Right ventricle myocardium superior (tissue), 1 donor: ENCODE data around the gene TMEM202. TPM values are rescaled to one million over a fixed set of nuclear protein-coding genes. Genes with fewer than 3 reads are reported as not detected.
"Not testable (repeated sequence)": the region's sequence is repeated elsewhere in the genome, so short reads cannot be mapped to it uniquely, and the experiment has no call there.

Source experiments
- ATAC-seq: fragments of 200-7000 bp; cut with Tn5 transposase; one replicate; pipeline ENCODE4 v1.9.1; 2020; ENCODE audit warnings: mild to moderate bottlenecking; ENCODE audit not compliant: poor library complexity
- DNase-seq: peaks from one replicate; pipeline ENCODE4 v3.0.0-alpha.2; 2020
- intact Hi-C: fragments of 100-400 bp; cut with DNase I; formaldehyde crosslinking; loops from one replicate; pipeline ENCODE4 v1.11.2; 2022
- total RNA-seq: library from RNA; stranded (reverse); fragmentation: NEBNext Ultra II Directional; extraction: Animal tissue kit (Norgen Biotek cat#: 25700); gene quantifications from one replicate; pipeline ENCODE4 v1.2.1, GENCODE V29; 2021
- donor health status: DM: no; HTN: yes; CAD: no; lungs with severe emphysema.

TMEM202 gene
- total RNA-seq, 1 donor from 2014 or later, result not detected

DNA sequence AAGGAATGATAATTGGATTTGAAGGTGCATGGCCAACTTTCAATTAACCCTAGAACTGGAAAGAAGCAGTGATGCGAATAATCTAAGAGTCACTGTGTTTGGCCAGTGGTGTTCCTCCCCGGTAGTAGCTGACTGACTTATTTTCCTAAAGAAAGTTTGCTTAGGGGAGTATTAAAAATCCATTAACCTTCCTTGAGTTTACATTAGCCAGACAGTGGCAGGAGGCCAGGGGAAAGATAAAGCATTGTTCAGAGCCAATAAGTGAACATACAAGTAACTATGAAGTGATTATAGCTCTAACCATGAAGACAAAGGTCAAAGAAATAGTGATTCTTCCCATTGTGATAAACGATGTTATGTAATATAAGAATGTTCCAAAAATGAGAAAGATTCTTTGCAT is 8.9 kb upstream of the TMEM202 start:
- ATAC-seq, result no peak
- no peak for DNase-seq
- intact Hi-C loops, result no loop called here

DNA sequence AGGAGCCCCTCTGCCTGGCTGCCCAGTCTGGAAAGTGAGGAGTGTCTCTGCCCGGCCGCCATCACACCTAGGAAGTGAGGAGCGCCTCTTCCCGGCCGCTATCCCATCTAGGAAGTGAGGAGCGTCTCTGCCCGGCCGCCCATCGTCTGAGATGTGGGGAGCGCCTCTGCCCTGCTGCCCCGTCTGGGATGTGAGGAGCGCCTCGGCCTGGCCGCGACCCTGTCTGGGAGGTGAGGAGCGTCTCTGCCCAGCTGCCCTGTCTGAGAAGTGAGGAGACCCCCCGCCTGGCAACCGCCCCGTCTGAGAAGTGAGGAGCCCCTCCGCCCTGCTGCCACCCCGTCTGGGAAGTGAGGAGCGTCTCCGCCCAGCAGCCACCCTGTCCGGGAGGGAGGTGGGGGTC is 1.8 kb upstream of the TMEM202 start:
- intact Hi-C loops, ATAC-seq, DNase-seq: not testable (repeated sequence)

DNA sequence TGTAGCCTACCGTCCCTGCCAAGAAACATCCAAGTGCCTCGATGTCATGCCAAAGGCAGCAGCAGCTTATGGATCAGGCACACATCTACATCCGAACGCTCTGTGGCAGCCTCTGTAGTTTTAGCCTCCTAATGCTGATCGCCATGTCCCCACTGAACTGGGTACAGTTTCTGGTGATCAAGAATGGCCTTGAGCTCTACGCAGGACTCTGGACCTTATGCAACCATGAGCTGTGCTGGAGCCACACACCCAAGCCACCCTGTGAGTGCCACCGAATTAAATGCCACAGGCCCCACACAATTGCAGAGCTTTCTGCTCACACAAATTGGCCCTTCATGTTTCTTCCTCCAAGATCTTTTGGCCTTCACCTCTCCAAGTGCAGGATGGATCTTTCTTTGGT is 543 bp downstream of the TMEM202 start:
- intact Hi-C loops, result no loop called here
- ATAC-seq, result no peak

DNA sequence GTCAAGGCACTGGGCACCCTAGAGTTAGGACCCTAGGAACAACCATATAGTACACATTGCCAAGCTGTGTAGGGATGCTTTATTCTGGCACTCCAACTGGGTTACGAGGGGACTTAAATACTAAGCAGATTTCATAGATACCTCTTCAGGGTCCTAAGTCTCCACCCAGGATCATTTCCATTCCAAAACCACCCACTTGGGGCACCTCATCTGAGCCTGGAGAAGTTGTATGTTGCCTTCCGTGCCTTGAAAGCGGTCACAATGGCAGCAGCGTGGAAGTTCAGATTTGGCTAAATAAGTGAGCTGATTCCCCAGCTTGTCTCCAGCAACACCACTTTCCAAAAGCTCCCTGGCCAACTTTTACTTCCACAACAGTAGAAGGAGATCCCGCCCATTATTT is 4.6 kb downstream of the TMEM202 start:
- intact Hi-C loops, result no loop called here
- no peak for DNase-seq
- ATAC-seq, result no peak

More for the DNA sequence above, 543 bp downstream of the TMEM202 start:
- no peak for DNase-seq

DNA sequence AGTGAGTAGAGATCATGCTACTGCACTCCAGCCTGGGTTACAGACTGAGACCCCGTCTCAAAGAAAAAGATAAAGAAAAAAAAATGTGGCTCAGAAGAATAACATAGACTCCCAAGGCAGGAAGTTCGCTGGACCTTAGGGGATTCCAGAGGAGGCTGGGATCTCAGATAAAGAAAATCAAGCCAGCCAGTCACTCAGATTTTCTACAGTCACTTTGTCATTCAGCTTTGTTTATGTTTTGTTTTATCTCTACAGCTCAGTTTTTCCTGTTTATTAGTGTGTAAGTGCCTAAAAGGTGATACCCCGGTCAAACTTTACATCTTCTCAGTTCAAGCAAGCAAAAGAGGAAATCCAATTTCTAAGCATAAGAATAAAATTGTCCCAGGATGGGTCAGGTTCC is 6.3 kb downstream of the TMEM202 start:
- DNase-seq (no peak), ATAC-seq (no peak)
- intact Hi-C loops, result no loop called here

DNA sequence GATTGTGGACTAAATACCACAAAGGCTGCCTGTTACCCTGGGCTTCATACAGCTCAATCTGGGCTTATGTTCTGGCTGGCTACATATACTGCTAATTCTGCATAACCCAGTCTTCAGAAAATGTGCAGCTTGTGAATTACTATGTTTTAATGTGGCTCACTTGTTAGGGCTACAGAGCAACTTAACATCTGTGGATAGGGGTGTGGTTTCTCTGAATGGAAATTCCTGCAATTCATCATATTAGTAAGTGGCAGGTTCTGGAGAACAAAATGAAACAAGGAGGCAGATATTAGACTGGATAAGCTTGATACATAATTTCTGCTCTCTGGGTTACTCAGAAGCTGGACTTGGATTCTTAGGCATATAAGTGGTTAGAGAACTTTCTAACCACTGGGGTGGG is 6.7 kb downstream of the TMEM202 start:
- DNase-seq (no peak), ATAC-seq (no peak)
- intact Hi-C loops, result no loop called here

DNA sequence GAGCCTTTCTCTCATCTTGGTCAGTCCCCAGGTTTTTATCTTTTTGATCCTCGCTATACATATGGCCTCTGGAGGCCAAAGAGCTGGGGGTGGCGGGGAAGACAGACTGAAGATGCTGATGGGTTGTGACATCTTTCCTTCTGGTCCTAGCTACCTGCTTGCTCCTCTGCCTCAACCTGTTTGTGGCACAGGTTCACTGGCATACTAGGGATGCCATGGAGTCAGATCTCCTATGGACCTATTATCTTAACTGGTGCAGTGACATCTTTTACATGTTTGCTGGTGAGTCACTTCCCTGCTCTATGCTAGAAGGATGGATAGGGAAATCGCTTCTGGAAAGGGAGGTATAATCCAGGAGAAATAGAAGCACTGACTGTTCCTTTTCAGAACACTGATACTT is 8.8 kb downstream of the TMEM202 start:
- ATAC-seq (no peak), DNase-seq (no peak)
- intact Hi-C loops, result no loop called here

DNA sequence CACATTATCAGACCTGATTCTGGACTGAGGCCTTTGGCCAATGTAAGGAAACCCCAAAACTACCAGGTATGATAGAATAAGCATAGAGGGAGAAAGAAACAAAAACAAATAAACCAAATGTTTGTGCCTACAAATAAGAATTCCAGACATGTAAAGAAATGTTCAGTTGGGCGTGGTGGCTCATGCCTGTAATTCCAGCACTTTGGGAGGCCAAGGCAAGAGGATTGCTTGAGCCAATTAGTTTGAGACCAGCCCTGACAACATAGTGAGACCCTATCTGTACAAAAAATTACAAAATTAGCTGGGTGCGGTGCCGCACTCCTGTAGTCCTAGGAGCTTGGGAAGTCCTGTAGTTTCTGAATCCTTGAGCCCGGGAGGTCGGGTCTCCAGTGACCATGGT is 13.0 kb downstream of the TMEM202 start:
- no peak for ATAC-seq
- no peak for DNase-seq
- intact Hi-C loops, result no loop called here

DNA sequence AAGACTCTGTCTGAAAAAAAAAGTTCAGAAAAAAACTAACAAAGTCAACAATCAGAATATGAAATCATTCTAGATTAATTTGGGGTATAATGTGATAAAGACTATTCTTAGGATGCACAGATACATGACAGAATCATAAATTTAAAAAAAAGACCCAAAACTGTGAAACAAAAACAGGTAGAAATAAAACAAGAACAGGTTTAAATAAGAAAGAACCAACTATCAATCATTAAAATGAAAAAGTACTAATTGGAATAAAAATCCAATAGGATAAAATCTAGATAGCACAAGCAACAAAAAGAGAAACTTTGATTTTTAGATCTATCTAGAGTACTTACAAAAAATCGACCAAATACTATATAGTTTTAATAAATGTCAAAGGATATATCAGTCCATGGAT is 13.4 kb downstream of the TMEM202 start:
- no peak for DNase-seq
- intact Hi-C loops, result no loop called here

DNA sequence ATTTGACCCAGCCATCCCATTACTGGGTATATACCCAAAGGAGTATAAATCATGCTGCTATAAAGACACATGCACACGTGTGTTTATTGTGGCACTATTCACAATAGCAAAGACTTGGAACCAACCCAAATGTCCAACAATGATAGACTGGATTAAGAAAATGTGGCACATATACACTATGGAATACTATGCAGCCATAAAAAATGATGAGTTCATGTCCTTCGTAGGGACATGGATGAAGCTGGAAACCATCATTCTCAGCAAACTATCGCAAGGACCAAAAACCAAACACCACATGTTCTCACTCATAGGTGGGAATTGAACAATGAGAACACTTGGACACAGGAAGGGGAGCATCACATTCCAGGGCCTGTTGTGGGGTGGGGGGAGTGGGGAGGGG is 15.2 kb downstream of the TMEM202 start:
- ATAC-seq, DNase-seq, intact Hi-C loops: not testable (repeated sequence)

More for the DNA sequence above, 13.4 kb downstream of the TMEM202 start:
- ATAC-seq, result no peak

DNA sequence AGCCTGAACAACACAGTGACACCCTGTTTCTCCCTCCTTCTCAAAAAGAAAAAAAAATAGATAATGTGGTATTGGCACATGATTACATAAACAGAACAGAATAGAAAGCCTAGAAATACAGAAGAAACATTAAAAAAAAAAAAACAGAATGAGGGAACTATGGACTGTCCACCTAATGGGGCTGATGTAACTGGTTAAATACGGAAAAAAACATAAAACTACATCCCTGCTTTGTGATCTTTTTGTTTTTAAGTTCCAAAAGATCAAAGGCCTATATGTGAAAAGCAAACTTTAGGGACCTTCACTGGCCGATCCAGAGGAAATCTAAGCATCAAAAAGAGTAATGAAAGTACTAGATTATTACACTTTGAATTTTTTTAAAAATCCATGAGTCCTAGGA is 17.2 kb downstream of the TMEM202 start:
- no peak for ATAC-seq
- intact Hi-C loops, result no loop called here

DNA sequence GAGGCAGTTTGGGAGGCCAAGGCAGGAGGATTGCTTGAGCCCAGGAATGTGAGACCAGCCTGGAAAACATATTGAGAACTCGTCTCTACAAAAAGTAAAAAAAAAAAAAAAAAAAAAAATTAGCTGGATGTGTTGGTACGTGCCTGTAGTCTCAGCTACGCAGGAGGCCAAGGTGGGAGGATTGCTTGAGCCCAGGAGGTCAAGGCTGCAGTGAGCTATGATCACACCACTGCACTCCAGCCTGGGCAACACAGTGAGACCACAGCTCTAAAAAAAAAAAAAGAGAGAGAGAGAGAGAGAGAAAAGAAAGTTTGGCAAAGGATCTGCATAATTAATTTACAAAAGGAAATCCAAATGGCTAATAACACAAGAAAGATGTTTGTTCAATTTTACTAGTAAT is 21.7 kb downstream of the TMEM202 start:
- intact Hi-C loops, ATAC-seq, DNase-seq: not testable (repeated sequence)

More for the DNA sequence above, 17.2 kb downstream of the TMEM202 start:
- no peak for DNase-seq

DNA sequence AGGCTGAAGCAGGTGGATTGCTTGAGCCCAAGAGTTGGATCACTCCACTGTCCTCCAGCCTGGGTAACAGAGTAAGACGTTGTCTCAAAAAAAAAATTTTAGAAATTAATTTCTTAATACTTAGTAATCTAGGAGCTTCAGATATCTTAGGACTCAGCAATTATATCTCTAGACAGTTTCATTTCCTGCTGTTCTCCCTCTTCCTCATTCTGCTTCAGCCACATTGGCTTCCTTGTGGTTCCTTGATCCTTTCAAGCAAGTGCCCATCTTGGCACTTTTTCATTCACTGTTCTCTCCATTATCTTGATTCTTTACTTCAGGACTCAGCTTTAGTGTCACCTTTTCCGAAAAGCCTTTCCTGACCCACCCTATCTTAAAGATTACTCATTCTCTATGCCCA is 22.5 kb downstream of the TMEM202 start:
- ATAC-seq, result no peak
- intact Hi-C loops, result no loop called here

DNA sequence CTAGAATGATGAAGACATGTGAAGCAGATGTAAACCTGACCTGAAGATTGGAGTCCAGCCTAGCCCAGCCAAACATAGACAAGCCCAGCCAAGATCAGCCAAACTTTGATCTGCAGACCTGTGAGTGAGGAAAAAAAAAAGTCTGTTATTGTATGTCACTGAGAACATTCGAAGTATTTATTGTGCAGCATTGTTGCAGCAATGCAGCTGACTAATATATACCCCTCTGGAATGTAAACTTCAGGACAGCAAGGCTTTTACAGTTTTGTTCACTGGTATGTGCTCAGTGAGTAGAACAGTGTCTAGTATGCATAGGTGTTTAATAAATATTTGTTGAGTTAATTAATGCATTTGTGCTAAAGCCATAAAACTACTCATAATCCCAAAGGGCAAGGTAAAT is 23.4 kb downstream of the TMEM202 start:
- ATAC-seq (no peak), DNase-seq (no peak)
- intact Hi-C loops, result no loop called here

More for the DNA sequence above, 22.5 kb downstream of the TMEM202 start:
- DNase-seq, result no peak

DNA sequence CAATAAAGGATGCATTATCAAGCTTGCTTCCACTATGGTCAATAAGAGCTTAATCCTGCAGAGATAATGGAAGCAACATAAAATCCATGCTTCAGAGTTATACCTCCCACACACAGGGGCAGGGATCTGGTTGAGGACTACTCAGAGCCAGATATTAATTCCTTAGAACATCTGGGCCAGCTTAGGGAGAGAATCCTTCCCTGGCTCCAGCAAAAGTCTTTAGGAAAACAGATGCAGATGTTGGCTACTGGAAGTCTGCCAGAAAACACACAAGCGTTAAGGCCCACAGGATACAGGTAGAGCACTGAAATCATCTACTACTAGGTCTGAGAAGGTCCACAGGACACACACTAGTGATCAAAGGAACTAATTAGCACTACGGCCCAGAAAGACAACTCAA is 25.2 kb downstream of the TMEM202 start:
- DNase-seq, result no peak
- no peak for ATAC-seq
- intact Hi-C loops, result no loop called here

DNA sequence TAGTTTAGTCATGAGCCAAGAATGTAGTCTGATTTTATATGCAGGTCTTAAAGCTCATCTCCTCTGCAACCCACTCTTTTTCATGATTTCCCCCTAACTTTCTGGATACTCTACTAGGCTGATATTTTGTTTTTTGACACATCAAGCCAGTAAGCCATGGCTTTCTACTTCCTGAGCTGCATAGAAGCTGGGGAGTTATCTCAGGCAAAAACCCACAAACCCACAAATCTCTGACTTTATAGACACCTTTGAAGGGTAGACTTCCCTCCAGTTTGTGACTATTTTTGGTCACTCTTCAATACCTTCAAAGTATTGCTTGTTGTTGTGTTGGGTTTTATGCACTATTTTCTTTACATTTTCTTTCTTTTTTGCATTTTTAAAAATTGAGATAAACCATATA is 28.6 kb downstream of the TMEM202 start:
- no peak for DNase-seq
- intact Hi-C loops, result no loop called here
- no peak for ATAC-seq

DNA sequence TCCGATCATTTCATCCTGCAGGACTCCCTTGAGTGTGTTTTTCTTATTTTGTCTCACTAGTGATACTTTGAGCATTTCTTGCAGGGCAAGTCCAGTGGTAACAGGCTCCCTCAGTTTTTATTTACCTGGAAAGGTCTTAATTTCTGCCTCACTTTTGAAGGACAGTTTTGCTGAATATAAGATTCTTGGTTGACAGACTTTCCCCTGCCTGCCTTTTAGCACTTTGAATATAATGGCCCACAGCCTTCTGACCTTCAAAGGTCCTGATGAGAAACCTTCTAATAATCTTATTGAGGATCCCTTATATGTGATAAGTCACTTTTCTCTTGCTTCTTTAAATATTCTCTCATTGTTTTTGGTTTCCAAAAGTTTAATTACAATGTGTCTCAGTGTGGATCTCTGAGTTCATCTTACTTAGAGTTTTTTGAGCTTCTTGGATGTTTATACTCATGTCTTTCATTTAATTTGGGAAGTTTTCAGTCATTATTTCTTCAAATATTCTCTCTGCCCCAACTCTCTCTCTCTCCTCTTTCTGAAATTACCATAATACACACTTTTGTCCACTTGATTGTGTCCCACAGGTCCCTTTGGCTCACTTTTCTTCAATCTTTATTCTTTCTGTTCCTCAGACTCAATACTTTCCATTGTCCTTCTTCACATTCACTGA is 39.7 kb downstream of the TMEM202 start:
- DNase-seq (no peak), ATAC-seq (no peak)
- intact Hi-C loops, result no loop called here

DNA sequence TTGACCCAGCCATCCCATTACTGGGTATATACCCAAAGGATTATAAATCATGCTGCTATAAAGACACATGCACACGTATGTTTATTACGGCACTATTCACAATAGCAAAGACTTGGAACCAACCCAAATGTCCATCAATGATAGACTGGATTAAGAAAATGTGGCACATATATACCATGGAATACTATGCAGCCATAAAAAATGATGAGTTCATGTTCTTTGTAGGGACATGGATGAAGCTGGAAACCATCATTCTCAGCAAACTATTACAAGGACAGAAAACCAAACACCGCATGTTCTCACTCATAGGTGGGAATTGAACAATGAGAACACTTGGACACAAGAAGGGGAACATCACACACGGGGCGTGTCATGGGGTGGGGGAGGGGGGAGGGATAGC is 44.7 kb downstream of the TMEM202 start:
- ATAC-seq, intact Hi-C loops, DNase-seq: not testable (repeated sequence)

DNA sequence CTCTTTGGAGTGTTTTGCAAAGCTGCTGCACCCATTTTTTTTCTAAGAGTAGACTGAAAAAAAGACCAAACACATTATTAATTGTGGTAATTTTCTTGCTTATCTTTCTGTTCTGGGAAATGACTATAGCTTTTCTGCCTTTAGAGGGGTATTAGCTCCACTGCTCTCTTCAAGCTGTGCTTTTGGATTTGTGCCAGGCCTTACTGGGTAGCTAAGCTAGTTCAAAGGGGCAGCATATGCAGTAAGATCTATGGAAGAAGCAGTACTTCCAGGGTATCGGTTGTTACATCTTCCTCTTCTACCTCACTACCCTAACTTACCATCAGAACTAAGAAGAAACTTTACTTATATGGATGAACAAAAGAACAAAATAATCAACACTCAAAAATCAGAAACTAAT is 47.3 kb downstream of the TMEM202 start:
- DNase-seq (no peak), ATAC-seq (no peak)
- intact Hi-C loops, result no loop called here

DNA sequence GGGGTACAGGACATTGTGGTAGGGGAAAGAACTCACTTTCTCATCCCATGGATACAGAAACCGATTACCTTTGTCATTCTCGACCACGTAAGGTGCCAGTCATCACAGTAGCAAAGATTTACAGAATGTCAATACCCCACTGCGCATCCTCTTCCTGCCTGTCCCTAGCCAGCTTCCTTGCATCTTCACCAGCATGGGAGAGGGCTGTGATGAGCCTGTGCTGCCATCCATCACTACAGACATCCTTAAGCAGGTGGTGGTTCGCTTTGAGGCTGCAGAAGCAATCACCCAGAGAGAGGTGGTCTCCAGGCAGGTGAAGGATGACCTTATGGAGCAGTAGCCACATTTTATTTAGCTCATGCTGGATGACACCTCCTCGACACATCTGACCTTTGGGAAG is 52.7 kb downstream of the TMEM202 start:
- DNase-seq, result no peak
- ATAC-seq, result no peak
- intact Hi-C loops, result no loop called here

DNA sequence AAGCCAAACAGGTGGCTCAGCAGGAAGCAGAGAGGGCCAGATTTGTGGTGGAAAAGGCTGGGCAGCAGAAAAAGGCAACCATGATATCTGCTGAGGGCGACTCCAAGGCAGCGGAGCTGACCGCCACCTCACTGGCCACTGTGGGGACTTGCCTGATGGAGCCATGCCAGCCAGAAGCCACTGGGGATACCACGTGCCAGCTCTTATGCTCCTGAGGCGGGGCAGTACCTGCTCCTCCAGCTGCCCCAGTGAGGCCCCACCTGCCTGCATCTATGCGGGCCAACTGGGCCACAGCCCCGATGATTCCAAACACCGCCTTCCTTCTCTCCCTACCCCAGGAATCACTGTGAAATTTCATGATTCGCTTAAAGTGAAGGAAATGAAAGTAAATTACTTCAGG is 53.1 kb downstream of the TMEM202 start:
- intact Hi-C loops, result no loop called here
- DNase-seq (no peak), ATAC-seq (no peak)
